ENCODE results near the gene ASB4.

DNA sequence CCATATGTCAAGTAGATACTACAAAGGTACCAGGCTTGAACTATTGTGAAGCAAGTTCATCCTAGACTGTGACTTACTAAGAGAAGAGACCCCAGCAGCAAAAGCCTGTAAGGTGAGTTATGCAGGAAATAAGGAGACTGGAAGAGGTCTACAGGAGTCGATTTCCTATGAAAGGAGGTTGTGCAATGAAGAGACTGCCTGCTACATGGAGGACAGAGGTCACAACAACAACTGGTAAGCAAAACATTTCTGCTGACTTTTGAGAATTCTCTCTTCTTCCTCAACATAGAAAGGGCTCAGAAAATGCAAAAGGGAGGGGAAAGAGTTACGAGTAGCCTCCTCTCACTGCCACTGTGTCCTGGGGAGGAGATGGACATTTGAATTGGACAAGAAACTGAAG, 68.2 kb downstream of the ASB4 start:
- TF ChIP-seq POLR2A (IDR thresholded peaks at IDR 0.05) (no peak), POLR2AphosphoS5 (IDR thresholded peaks at IDR 0.05) (no peak), EP300 (IDR thresholded peaks at IDR 0.05) (no peak)
- TF ChIP-seq, protein P1, sequence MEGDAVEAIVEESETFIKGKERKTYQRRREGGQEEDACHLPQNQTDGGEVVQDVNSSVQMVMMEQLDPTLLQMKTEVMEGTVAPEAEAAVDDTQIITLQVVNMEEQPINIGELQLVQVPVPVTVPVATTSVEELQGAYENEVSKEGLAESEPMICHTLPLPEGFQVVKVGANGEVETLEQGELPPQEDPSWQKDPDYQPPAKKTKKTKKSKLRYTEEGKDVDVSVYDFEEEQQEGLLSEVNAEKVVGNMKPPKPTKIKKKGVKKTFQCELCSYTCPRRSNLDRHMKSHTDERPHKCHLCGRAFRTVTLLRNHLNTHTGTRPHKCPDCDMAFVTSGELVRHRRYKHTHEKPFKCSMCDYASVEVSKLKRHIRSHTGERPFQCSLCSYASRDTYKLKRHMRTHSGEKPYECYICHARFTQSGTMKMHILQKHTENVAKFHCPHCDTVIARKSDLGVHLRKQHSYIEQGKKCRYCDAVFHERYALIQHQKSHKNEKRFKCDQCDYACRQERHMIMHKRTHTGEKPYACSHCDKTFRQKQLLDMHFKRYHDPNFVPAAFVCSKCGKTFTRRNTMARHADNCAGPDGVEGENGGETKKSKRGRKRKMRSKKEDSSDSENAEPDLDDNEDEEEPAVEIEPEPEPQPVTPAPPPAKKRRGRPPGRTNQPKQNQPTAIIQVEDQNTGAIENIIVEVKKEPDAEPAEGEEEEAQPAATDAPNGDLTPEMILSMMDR (IDR thresholded peaks at IDR 0.05): no peak

All from gastroesophageal sphincter (tissue), 3 donors.